Measurements from ENCODE around the gene ARHGAP31. TPM values are rescaled to one million over a fixed set of nuclear protein-coding genes. Genes with fewer than 3 reads are reported as not detected.
"Not testable (repeated sequence)": the region's sequence is repeated elsewhere in the genome, so short reads cannot be mapped to it uniquely, and the experiment has no call there.

Gene ARHGAP31
- total and polyA plus RNA-seq, 2 donors from 2014 or later, result 3.2 to 28.7 TPM

GRCh38 chr3:119259821-119260220 lies 34.4 kb upstream of the ARHGAP31 start:
- no peak overlapping the region for H3K4me3 ChIP-seq (ENCODE audit: low read length in 3 of 3)
- intact Hi-C loops (cut with DNase I), result no loop called here
- no peak for FAIRE-seq

GRCh38 chr3:119261055-119261454 lies 33.1 kb upstream of the ARHGAP31 start:
- Histone ChIP-seq H3K27ac (ENCODE audit: low read depth in 2 of 2, low read length in 2 of 2) (no peak overlapping the region), H3K27me3 (ENCODE audit: control insufficient read depth, insufficient read depth, low read length) (no peaks in the 10 kb centered on the region), H3K36me3 (ENCODE audit: control insufficient read depth in 2 of 3, insufficient read depth in 3 of 3, low read length in 3 of 3) (no peaks in the 10 kb centered on the region), H3K9me3 (ENCODE audit: control insufficient read depth in 2 of 3, insufficient read depth in 1 of 3, low read length in 3 of 3) (no peaks in the 10 kb centered on the region), H3K4me1 (ENCODE audit: control insufficient read depth in 2 of 3, insufficient read depth in 2 of 3, low read depth in 1 of 3, low read length in 3 of 3) (peaks cover 0 to 3% (median 0%) of the 10 kb centered on the region in 3 donors), H3K4me3 (ENCODE audit: low read length in 3 of 3) (no peak overlapping the region), H3K9ac (ENCODE audit: low read length in 3 of 3) (no peak overlapping the region)
- FAIRE-seq, result no peak
- intact Hi-C loops (cut with DNase I), result no loop called here
- no peak for TF ChIP-seq CTCF (IDR thresholded peaks at IDR 0.05; ENCODE audit: borderline replicate concordance, extremely low read depth, insufficient read depth)
- DNase-seq, result no peak

More at GRCh38 chr3:119259821-119260220, 34.4 kb upstream of the ARHGAP31 start:
- TF ChIP-seq CTCF (IDR thresholded peaks at IDR 0.05; ENCODE audit: borderline replicate concordance, extremely low read depth, insufficient read depth), result no peak
- H3K4me1 ChIP-seq (ENCODE audit: control insufficient read depth in 2 of 3, insufficient read depth in 2 of 3, low read depth in 1 of 3, low read length in 3 of 3), result peaks cover 0 to 3% (median 0%) of the 10 kb centered on the region in 3 donors
- H3K27me3 ChIP-seq (ENCODE audit: control insufficient read depth, insufficient read depth, low read length), result no peaks in the 10 kb centered on the region
- no peak overlapping the region for H3K27ac ChIP-seq (ENCODE audit: low read depth in 2 of 2, low read length in 2 of 2)
- no peaks in the 10 kb centered on the region for H3K9me3 ChIP-seq (ENCODE audit: control insufficient read depth in 2 of 3, insufficient read depth in 1 of 3, low read length in 3 of 3)
- no peak for DNase-seq
- no peak overlapping the region for H3K9ac ChIP-seq (ENCODE audit: low read length in 3 of 3)
- H3K36me3 ChIP-seq (ENCODE audit: control insufficient read depth in 2 of 3, insufficient read depth in 3 of 3, low read length in 3 of 3), result no peaks in the 10 kb centered on the region

GRCh38 chr3:119270212-119270611 lies 24.0 kb upstream of the ARHGAP31 start:
- H3K9me3 ChIP-seq (ENCODE audit: control insufficient read depth in 2 of 3, insufficient read depth in 1 of 3, low read length in 3 of 3); FAIRE-seq; H3K27ac ChIP-seq (ENCODE audit: low read depth in 2 of 2, low read length in 2 of 2); H3K36me3 ChIP-seq (ENCODE audit: control insufficient read depth in 2 of 3, insufficient read depth in 3 of 3, low read length in 3 of 3); DNase-seq; intact Hi-C loops (cut with DNase I); H3K4me3 ChIP-seq (ENCODE audit: low read length in 3 of 3); H3K4me1 ChIP-seq (ENCODE audit: control insufficient read depth in 2 of 3, insufficient read depth in 2 of 3, low read depth in 1 of 3, low read length in 3 of 3); H3K9ac ChIP-seq (ENCODE audit: low read length in 3 of 3); H3K27me3 ChIP-seq (ENCODE audit: control insufficient read depth, insufficient read depth, low read length): not testable (repeated sequence)

- FAIRE-seq (no peak), DNase-seq (no peak)
- Histone ChIP-seq H3K36me3 (ENCODE audit: control insufficient read depth in 2 of 3, insufficient read depth in 3 of 3, low read length in 3 of 3) (no peaks in the 10 kb centered on the region), H3K4me1 (ENCODE audit: control insufficient read depth in 2 of 3, insufficient read depth in 2 of 3, low read depth in 1 of 3, low read length in 3 of 3) (peaks cover 0 to 5% (median 4%) of the 10 kb centered on the region in 3 donors), H3K4me3 (ENCODE audit: low read length in 3 of 3) (no peak overlapping the region), H3K27me3 (ENCODE audit: control insufficient read depth, insufficient read depth, low read length) (no peaks in the 10 kb centered on the region), H3K27ac (ENCODE audit: low read depth in 2 of 2, low read length in 2 of 2) (no peak overlapping the region), H3K9me3 (ENCODE audit: control insufficient read depth in 2 of 3, insufficient read depth in 1 of 3, low read length in 3 of 3) (no peaks in the 10 kb centered on the region), H3K9ac (ENCODE audit: low read length in 3 of 3) (no peak overlapping the region)
- TF ChIP-seq CTCF (IDR thresholded peaks at IDR 0.05; ENCODE audit: borderline replicate concordance, extremely low read depth, insufficient read depth), result no peak
- intact Hi-C loops (cut with DNase I), result no loop called here
These were observed 17.5 kb upstream of the ARHGAP31 start for GRCh38 chr3:119276680-119277079.

Measured in kidney (tissue), 14 donors.